K562 (cell line): Measurements from ENCODE around the gene PRR23A.

Experiments
- ARID3A ChIP-seq: IDR thresholded peaks from 2 replicates; pipeline ENCODE4 v1.6.1; 2012; ENCODE audit warnings: low read depth, low read length, improper control_type of control experiment, borderline replicate concordance
- ATF1 ChIP-seq, 2 experiments: fragments of 450-650 bp in 1 of 2; IDR thresholded peaks; 2 replicates each; pipeline ENCODE4 v1.6.1; 2016; ENCODE audit warnings: missing compliant biosample characterization in 1 of 2, missing genetic modification characterization in 1 of 2
- CTCF ChIP-seq, 3 experiments: IDR thresholded peaks in 2 of 3; conservative IDR thresholded peaks in 1 of 3; 2 replicates each; pipeline ENCODE4 v1.5.1; 2011 to 2012; ENCODE audit warnings: low read length in 3 of 3, mild to moderate bottlenecking in 3 of 3, control low read depth in 2 of 3, improper control_type of control experiment in 1 of 3, inconsistent platforms in 1 of 3, low read depth in 1 of 3, mixed read lengths in 1 of 3, moderate library complexity in 1 of 3; ENCODE audit not compliant: insufficient read depth in 2 of 3
- EZH2 ChIP-seq: IDR thresholded peaks from 2 replicates; pipeline ENCODE4 v1.6.1; 2012; ENCODE audit warnings: low read depth, mild to moderate bottlenecking, inconsistent platforms, low read length, borderline replicate concordance
- SIN3B ChIP-seq: fragments of 450-650 bp; IDR thresholded peaks from 2 replicates; pipeline ENCODE4 v1.6.1; 2017; ENCODE audit warnings: low read depth, mild to moderate bottlenecking, moderate library complexity
- ZBTB17 ChIP-seq: fragments of 450-650 bp; formaldehyde crosslinking; IDR thresholded peaks from 2 replicates; pipeline ENCODE4 v1.4.0; 2020; ENCODE audit warnings: mild to moderate bottlenecking
- ZNF347 ChIP-seq: fragments of 450-650 bp; formaldehyde crosslinking; IDR thresholded peaks from 2 replicates; pipeline ENCODE4 v1.4.0; 2020; ENCODE audit warnings: low read depth, mild to moderate bottlenecking, moderate library complexity

- TF ChIP-seq ZBTB17 (CRISPR knock-in tag): no peak
- no peak for TF ChIP-seq SIN3B
- TF ChIP-seq ZNF347 (CRISPR knock-in tag): no peak
- TF ChIP-seq ARID3A: no peak
- TF ChIP-seq ATF1 (CRISPR knock-in tag; IDR thresholded peaks at IDR 0.05): no peak
- no peak for TF ChIP-seq ATF1 (tag; IDR thresholded peaks at IDR 0.05)
- TF ChIP-seq EZH2: no peak
- no peak for TF ChIP-seq CTCF (IDR thresholded peaks at IDR 0.05 in 2 of 3, conservative IDR thresholded peaks at IDR 0.05 in 1 of 3; ENCODE audit: insufficient read depth in 2 of 3, low read depth in 1 of 3, low read length in 3 of 3)
Observed at GRCh38 chr3:139020036-139020867, 14.2 kb upstream of the PRR23A start.
